Retinal pigment epithelial cell (primary cell): ENCODE data around the gene CNTNAP2.

Experiments used
- DNase-seq: peaks from one replicate; pipeline ENCODE4 v3.0.0-alpha.2; 2010; ENCODE audit warnings: low read depth
- H3K4me3 ChIP-seq: 2 replicates; pipeline ENCODE4 v1.5.1; 2011; ENCODE audit warnings: mild to moderate bottlenecking, low read length, control low read depth, moderate library complexity
- CTCF ChIP-seq: conservative IDR thresholded peaks from 2 replicates; pipeline ENCODE4 v1.5.1; 2011; ENCODE audit warnings: low read depth, low read length, control low read depth, inconsistent platforms

Gene CNTNAP2

GRCh38 chr7:147193476-147193875, 1076.9 kb downstream of the CNTNAP2 start:
- TF ChIP-seq CTCF, result no peak
- DNase-seq, result no peak

DNA sequence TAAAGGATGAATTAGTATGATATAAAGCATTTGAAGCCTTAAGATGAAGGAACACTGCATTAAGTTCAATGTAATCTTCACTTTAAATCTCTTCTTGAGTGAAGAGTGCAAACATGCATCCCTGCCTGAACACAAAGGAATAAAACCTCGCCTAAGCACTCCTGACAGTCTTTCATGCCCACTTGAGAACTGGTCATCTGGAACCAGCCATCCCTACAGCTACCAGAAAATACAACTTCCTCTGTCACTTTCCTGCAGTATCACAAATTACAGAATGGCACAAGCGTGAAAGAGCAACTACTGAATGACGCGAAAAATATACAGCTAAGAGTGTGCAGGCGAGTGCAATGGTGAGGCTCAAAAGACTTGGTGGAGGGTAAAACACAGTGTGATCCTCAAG, 1079.9 kb downstream of the CNTNAP2 start:
- no peak overlapping the region for H3K4me3 ChIP-seq
- DNase-seq, result no peak
- no peak for TF ChIP-seq CTCF

More at GRCh38 chr7:147193476-147193875, 1076.9 kb downstream of the CNTNAP2 start:
- no peak overlapping the region for H3K4me3 ChIP-seq

DNA sequence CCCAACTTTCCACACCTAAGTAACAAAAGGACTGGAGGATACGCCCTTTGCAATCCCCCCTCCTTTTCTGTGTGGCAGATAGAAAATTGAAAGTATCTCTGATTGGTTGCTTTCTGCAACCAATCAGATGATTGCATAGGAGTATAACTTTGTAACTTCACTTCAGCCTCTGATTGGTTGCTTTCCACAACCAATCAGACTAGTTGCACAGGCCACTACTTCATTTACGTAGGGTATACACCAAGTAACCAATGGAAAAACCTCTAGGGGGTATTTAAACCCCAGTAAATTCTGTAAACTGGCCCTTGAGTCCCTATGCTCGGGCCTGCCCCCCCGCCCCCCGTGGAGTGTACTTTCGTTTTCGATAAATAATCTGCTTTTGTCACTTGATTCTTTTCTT, 1080.4 kb downstream of the CNTNAP2 start:
- H3K4me3 ChIP-seq, result no peak overlapping the region
- TF ChIP-seq CTCF, result no peak
- DNase-seq, result no peak

- DNase-seq, result no peak
- no peak overlapping the region for H3K4me3 ChIP-seq
- TF ChIP-seq CTCF, result no peak
These were observed 1083.3 kb downstream of the CNTNAP2 start for GRCh38 chr7:147199868-147200267.

DNA sequence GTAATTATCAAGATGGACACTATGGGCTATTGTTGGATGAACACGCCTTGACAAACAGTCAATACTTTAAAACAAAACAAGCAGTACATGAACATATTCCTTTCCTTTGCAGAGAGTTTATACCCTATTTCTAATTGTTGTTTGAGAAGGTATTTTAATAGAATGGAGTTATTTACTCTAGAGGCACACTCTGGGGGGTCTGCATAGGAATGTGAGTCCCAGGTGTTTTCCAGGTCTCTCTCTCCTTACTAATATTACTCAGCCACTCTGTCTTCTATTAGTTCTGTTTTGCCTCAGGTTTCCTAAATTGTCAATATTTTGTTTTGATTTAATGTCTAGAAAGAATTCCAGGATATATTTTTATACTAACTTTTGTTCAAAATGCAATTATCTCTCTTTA, 1091.4 kb downstream of the CNTNAP2 start:
- no peak overlapping the region for H3K4me3 ChIP-seq
- no peak for TF ChIP-seq CTCF
- no peak for DNase-seq

- H3K4me3 ChIP-seq, result no peak overlapping the region
- TF ChIP-seq CTCF, result no peak
- no peak for DNase-seq
These were observed 1114.7 kb downstream of the CNTNAP2 start for GRCh38 chr7:147231275-147231674.

DNA sequence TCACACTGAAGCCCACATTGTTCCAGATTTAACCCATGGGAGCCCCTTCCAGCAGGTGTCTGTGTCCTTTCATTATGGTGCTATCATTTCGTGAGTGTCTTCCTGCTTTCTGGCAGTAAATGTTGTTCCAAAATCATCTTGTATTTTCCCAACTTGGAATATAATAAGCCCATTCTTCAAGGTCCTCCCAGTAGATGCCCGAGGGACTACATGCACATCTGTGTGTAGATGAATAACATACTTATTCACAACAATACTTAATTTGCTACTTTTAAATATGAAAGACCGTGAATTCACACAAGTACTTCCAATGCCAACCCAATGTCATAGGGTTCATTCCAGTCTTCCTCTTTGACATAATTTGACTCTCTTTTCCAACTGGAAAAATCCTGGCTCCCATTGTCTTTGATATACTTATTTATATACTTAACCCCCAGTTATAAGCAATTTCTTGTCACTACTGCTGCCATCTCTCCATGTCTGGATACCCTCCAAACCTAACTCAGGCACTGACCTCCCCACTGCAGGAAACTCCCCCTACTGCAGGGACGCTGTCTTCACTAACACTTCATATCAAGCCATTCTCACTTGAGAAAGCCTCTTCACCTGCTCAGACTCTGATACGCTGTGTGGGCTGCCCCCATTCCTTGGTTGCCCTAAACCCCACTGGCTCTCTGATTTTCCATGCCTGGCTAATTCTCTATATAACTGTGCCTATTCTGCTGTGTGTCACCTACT, 1119.2 kb downstream of the CNTNAP2 start:
- TF ChIP-seq CTCF, result no peak
- DNase-seq, result no peak
- no peak overlapping the region for H3K4me3 ChIP-seq
